Heart left ventricle (tissue), 16 donors: Measurements from ENCODE around the gene RAB3GAP2. TPM values are rescaled to one million over a fixed set of nuclear protein-coding genes. Genes with fewer than 3 reads are reported as not detected.
"Not testable (repeated sequence)": the region's sequence is repeated elsewhere in the genome, so short reads cannot be mapped to it uniquely, and the experiment has no call there.

ENCODE experiments used
- ATAC-seq, 4 donors: fragments of 200-7000 bp; cut with Tn5 transposase; one replicate each; pipeline ENCODE4 v1.9.1; 2020 to 2022; ENCODE audit warnings: moderate library complexity in 4 of 4, mild to moderate bottlenecking in 3 of 4, moderate number of reproducible peaks in 1 of 4
- DNase-seq, 5 donors: peaks; one replicate each; pipeline ENCODE4 v3.0.0-alpha.2; 2020
- H3K27ac ChIP-seq, 12 donors: fragments of 200-600 bp; sonication (generic) in 4 of 12; one replicate each; pipeline versions ENCODE4 v1.5.0 to v1.8.0; 2016 to 2022; ENCODE audit warnings: mild to moderate bottlenecking in 2 of 12
- H3K27me3 ChIP-seq, 9 donors: fragments of 200-600 bp; sonication (generic) in 2 of 9; one replicate each; pipeline versions ENCODE4 v1.5.1 to v1.8.0; 2016 to 2022; ENCODE audit warnings: mild to moderate bottlenecking in 3 of 9
- H3K36me3 ChIP-seq, 9 donors: fragments of 200-600 bp; sonication (generic) in 2 of 9; one replicate each; pipeline versions ENCODE4 v1.5.0 to v1.8.0; 2018 to 2022; ENCODE audit warnings: mild to moderate bottlenecking in 2 of 9
- H3K4me1 ChIP-seq, 12 donors: fragments of 200-600 bp; sonication (generic) in 4 of 12; one replicate each; pipeline versions ENCODE4 v1.5.0 to v1.8.0; 2016 to 2022; ENCODE audit warnings: mild to moderate bottlenecking in 3 of 12
- H3K4me3 ChIP-seq, 12 donors: fragments of 200-600 bp; sonication (generic) in 4 of 12; one replicate each; pipeline versions ENCODE4 v1.5.0 to v1.8.0; 2017 to 2022; ENCODE audit warnings: mild to moderate bottlenecking in 9 of 12, moderate library complexity in 4 of 12
- H3K9me3 ChIP-seq, 12 donors: fragments of 200-600 bp; sonication (generic) in 4 of 12; one replicate each; pipeline versions ENCODE4 v1.5.0 to v1.8.0; 2016 to 2022; ENCODE audit warnings: mild to moderate bottlenecking in 1 of 12
- POLR2A ChIP-seq, 2 donors: fragments of 450-650 bp; IDR thresholded peaks; one replicate each; pipeline ENCODE4 v1.6.1; 2017; ENCODE audit warnings: antibody characterized with exemption in 2 of 2, mild to moderate bottlenecking in 2 of 2, moderate library complexity in 2 of 2
- WGBS, 4 donors: extraction: QIAGEN DNeasy Blood & Tissue Kit in 2 of 4; methylation state at CpG; one replicate each; pipeline versions ENCODE4 v1.1.5 to v1.1.7; 2013 to 2018; 5-methylcytosine and 5-hydroxymethylcytosine counted together
- intact Hi-C, 10 donors: fragments of 100-400 bp; cut with DNase I; formaldehyde crosslinking; loops; one replicate each; pipeline versions ENCODE4 v1.11.1 to v1.14.2; 2022
- polyA plus RNA-seq, 2 donors: library from polyadenylated mRNA; stranded (reverse); fragments of 200-250 nt; gene quantifications; one replicate each; pipeline ENCODE4 v1.2.3, GENCODE V29; 2013
- total RNA-seq, 9 donors: library from RNA; depleted of rRNA in 2 of 9; stranded (reverse); fragments of >200 nt in 2 of 9; fragmentation: NEBNext Ultra II Directional in 3 of 9; extraction: Animal tissue kit (Norgen Biotek cat#: 25700) in 3 of 9; gene quantifications; one replicate each; pipeline versions ENCODE4 v1.1.0 to v1.2.4, GENCODE V29; 2016 to 2023
- TF ChIP-seq, protein P1 (sequence below), 12 donors: fragments of 200-600 bp; sonication (generic) in 4 of 12; IDR thresholded peaks; one replicate each; pipeline versions ENCODE4 v1.5.0 to v1.8.0; 2018 to 2022; ENCODE audit warnings: antibody characterized with exemption in 12 of 12, mild to moderate bottlenecking in 5 of 12
- donor health status: ischemic (EF 13 %, LVEDD 7.1; RV severe dilation, severe dysfunction).
- donor health status: healthy with polysubstance abuse.
- donor health status: DM: no; HTN: yes; CAD: no.
- donor health status: DM: no; HTN: no; CAD: no.
- donor health status: ischemic (EF 25% LVEDD 6.9; RV normal size, moderate dysfunction).
- donor health status: ischemic (EF 25% LVEDD 5.7; RV mildly dilated, moderate dysfunction).
- donor health status: healthy.
- donor health status: DM: yes; HTN: yes; CAD: no.
- donor health status: ischemic (EF 35%, LVEDD 5.7; RV mildly dilated, moderate dysfunction).
- donor health status: nonischemic (EF 11% LVEDD 7.7; RV severe dilation, severe dysfunction).
- donor health status: DM: yes; HTN: yes; CAD: no.
- donor health status: PGD.
- donor health status: ischemic (EF 29% LVEDD 5.4; RV normal size, mild dysfunction).
- donor health status: nonischemic (EF 23%, LVEDD 6.1; RV moderate dilation, normal function).

The RAB3GAP2 gene
- total and polyA plus RNA-seq, 11 donors, result 6.5 to 39.3 (median 24.7) TPM

DNA sequence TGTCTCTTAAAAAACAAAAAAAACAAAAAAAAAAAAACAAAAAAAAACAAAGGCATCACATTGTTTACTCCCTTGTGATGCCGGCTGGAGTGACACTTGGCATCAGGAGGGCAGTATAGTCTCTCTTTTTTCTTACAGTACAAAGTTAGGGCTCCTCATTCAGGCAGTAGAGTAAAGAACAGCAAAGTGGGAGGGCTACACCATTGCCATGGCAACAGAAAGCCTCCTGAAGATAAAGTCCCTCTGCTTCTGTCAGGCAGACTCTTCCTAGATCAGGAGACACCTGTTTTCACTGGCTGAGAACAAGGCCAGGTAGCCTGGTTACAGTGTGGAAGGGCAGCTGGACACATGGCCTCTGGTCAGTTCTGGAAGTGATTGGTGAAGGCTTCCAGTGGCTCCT lies 41.3 kb upstream of the RAB3GAP2 start:
- intact Hi-C loops, result no loop called here
- TF ChIP-seq, protein P1, sequence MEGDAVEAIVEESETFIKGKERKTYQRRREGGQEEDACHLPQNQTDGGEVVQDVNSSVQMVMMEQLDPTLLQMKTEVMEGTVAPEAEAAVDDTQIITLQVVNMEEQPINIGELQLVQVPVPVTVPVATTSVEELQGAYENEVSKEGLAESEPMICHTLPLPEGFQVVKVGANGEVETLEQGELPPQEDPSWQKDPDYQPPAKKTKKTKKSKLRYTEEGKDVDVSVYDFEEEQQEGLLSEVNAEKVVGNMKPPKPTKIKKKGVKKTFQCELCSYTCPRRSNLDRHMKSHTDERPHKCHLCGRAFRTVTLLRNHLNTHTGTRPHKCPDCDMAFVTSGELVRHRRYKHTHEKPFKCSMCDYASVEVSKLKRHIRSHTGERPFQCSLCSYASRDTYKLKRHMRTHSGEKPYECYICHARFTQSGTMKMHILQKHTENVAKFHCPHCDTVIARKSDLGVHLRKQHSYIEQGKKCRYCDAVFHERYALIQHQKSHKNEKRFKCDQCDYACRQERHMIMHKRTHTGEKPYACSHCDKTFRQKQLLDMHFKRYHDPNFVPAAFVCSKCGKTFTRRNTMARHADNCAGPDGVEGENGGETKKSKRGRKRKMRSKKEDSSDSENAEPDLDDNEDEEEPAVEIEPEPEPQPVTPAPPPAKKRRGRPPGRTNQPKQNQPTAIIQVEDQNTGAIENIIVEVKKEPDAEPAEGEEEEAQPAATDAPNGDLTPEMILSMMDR (IDR thresholded peaks at IDR 0.05), result no peak
- no peak for TF ChIP-seq POLR2A (IDR thresholded peaks at IDR 0.05)
- H3K4me1 ChIP-seq, result peaks cover 0 to 15% (median 0%) of the 10 kb centered on the region in 12 donors
- H3K27ac ChIP-seq, result no peak overlapping the region
- WGBS, 4 donors, result 52 to 74% (median 63%) methylated on average over 1 of the region's 1 CpG
- H3K9me3 ChIP-seq, result no peaks in the 10 kb centered on the region
- H3K36me3 ChIP-seq, result no peaks in the 10 kb centered on the region
- DNase-seq (no peak), ATAC-seq (no peak)
- H3K27me3 ChIP-seq, result no peaks in the 10 kb centered on the region
- H3K4me3 ChIP-seq, result no peak overlapping the region

DNA sequence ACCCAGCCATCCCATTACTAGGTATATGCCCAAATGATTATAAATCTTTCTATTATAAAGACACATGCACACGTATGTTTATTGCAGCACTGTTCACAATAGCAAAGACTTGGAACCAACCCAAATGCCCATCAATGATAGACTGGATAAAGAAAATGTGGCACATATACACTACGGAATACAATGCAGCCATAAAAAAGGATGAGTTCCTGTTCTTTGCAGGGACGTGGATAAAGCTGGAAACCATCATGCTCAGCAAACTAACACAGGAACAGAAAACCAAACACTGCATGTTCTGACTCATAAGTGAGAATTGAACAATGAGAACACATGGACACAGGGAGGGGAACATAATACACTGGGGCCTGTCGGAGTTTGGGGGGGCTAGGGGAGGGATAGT lies 37.9 kb upstream of the RAB3GAP2 start:
- H3K36me3 ChIP-seq, H3K9me3 ChIP-seq, H3K27ac ChIP-seq, intact Hi-C loops, H3K4me1 ChIP-seq, DNase-seq, H3K4me3 ChIP-seq, H3K27me3 ChIP-seq, ATAC-seq: not testable (repeated sequence)
- WGBS, 4 donors, result 85 to 96% (median 92%) methylated on average over 4 of the region's 4 CpGs

DNA sequence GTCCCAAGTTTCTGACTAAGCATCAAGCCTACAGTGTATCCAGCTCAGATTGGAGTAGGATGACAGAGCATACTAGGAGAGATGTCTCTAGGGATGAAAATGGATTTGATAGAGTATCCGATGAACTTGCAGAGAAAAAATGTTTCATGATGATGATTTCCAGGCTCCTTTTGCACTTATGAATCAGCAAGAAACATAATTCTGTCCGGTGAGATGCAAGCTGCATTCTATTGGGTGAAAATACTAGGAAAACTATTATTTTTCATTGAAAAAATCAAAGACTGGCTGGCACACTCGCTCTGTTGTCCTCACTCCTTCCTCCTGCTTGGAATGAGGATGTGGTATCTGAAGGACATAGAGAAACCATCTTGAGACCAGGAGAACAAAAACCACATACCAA lies 35.4 kb upstream of the RAB3GAP2 start:
- TF ChIP-seq, protein P1 (IDR thresholded peaks at IDR 0.05), result no peak
- no peak for TF ChIP-seq POLR2A (IDR thresholded peaks at IDR 0.05)
- no peaks in the 10 kb centered on the region for H3K4me1 ChIP-seq
- no peak overlapping the region for H3K4me3 ChIP-seq
- no peaks in the 10 kb centered on the region for H3K36me3 ChIP-seq
- intact Hi-C loops, result loop anchor here in 1 of 10 donors (10.0 kb wide), 1 partner anchor 147 kb away; no protein-coding TSS in a partner anchor
- no peak for ATAC-seq
- H3K27ac ChIP-seq, result no peak overlapping the region
- 80 to 86% (median 84%) methylated on average over 3 of the region's 3 CpGs for WGBS, 4 donors
- H3K27me3 ChIP-seq, result no peaks in the 10 kb centered on the region
- H3K9me3 ChIP-seq, result peaks cover 0 to 13% (median 0%) of the 10 kb centered on the region in 12 donors
- no peak for DNase-seq

DNA sequence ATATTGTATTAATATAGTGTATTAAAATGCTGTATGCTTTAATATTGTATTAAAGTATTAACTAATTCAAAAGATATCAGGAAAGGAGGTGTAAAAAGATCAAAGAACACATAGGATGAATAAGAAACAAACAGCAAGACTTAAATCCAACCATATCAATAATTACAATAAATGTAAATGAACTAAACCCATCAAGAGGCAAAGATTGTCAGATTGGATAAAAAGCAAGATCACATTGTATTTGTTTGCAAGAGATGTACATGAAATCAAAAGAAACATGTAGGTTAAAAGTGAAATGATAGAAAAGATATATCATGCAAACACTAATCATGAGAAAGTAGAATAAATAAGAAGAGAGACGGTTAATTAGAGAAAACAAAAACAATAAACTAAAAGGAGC lies 34.1 kb upstream of the RAB3GAP2 start:
- intact Hi-C loops, result loop anchor here in 1 of 10 donors (10.0 kb wide), 1 partner anchor 148 kb away; no protein-coding TSS in a partner anchor
- ATAC-seq, result no peak
- Histone ChIP-seq H3K27ac (no peak overlapping the region), H3K27me3 (no peaks in the 10 kb centered on the region), H3K4me3 (no peak overlapping the region), H3K9me3 (peaks cover 0 to 13% (median 0%) of the 10 kb centered on the region in 12 donors), H3K36me3 (no peaks in the 10 kb centered on the region), H3K4me1 (peaks cover 0 to 4% (median 0%) of the 10 kb centered on the region in 12 donors)
- DNase-seq, result no peak
- WGBS, 4 donors, result 91 to 94% (median 93%) methylated on average over 1 of the region's 1 CpG
- no peak for TF ChIP-seq POLR2A (IDR thresholded peaks at IDR 0.05)
- TF ChIP-seq, protein P1 (IDR thresholded peaks at IDR 0.05), result no peak

DNA sequence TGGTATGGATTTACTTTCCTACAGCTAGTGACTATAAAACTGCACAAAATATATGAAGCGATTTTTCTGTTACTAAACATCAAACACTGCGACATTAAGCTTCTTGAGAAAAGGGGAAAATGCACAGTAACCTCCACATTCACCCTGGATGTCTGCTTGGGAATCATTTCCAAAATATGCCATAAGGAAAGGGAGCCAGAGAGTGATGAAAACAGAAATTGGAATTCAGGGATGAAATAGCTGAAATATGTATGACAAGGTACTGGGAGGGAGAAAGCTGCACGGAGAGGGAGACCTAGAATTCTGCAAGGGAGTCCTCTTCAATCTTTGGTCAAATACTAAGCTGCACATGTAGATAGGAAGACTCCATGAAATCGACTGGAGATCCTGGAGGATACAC lies 31.6 kb upstream of the RAB3GAP2 start:
- intact Hi-C loops, result loop anchor here in 1 of 10 donors (10.0 kb wide), 1 partner anchor 151 kb away; no protein-coding TSS in a partner anchor
- H3K27me3 ChIP-seq, result no peaks in the 10 kb centered on the region
- no peak for TF ChIP-seq POLR2A (IDR thresholded peaks at IDR 0.05)
- TF ChIP-seq, protein P1 (IDR thresholded peaks at IDR 0.05), result no peak
- WGBS, 4 donors, result 87 to 93% (median 88%) methylated on average over 4 of the region's 4 CpGs
- DNase-seq, result no peak
- H3K9me3 ChIP-seq, result peaks cover 0 to 13% (median 0%) of the 10 kb centered on the region in 12 donors
- H3K36me3 ChIP-seq, result no peaks in the 10 kb centered on the region
- H3K4me1 ChIP-seq, result peaks cover 0 to 21% (median 9%) of the 10 kb centered on the region in 12 donors
- no peak overlapping the region for H3K4me3 ChIP-seq
- no peak overlapping the region for H3K27ac ChIP-seq
- no peak for ATAC-seq
